HG03378 (cell line): ENCODE results near the gene CTDSPL.

Experiments
- ATAC-seq: cut with Tn5 transposase; IDR thresholded peaks from one replicate; pipeline ENCODE4 v1.9.1; 2021; ENCODE audit warnings: mild to moderate bottlenecking, moderate library complexity; ENCODE audit not compliant: unreplicated experiment

Gene CTDSPL

DNA sequence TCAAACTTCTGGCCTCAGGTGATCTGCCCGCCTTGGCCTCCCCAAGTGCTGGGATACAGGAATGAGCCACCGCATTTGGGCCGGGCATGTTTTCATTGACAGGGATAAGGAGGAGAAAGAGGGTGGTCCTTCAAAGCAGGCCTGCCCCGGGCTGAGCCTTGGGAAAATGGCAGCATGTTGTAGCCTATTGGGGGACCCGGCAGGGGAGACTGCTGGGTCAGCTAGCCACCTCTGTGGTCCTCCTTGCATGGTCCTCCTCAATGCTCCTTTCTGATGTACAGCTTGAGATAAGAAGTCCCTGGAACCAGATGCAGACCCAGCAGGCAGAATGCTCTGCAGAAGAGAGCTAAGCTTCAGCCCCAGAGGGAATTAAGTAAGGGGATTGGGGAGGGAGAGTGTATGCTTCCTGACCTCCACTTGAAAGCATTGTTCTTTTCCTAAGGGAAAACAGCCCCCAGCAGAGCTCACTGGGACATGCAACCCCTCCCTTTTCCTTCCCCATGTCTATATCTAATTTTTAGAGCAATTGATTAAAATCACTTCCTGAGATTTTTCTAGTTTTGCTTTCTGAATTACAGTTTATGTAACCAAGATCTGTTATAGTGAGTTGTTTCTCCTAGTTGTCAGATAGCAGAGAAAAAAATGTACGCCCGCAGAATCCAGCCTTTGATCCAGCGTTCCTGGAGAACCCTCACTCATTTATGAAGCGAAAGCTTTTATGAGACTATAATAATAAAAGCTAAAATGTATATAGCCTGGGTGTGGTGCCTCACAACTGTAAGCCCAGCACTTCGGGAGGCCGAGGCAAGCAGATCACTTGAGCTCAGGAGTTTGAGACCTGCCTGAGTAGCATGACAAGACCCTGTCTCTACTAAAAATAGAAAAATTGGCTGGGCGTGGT is 80.2 kb downstream of the CTDSPL start:
- ATAC-seq: no peak

DNA sequence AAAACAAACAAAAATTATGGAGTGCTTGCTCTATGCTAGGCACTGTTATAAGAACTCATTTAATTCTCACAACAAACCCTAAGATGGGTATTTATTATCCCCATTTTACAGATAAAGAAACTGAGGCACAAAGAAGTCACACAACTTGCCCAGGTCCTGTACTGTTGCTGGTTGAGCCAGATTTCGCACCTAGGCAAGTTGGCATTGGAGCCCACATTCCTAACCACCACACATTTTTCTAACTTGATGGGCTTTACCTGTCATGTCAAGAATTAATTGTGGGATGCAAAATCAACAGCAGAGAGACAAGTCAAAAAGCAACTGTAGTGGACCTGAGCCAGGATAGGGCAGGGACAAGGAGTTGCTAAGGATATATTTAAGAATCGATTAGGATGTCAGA is 81.0 kb downstream of the CTDSPL start:
- no peak for ATAC-seq

DNA sequence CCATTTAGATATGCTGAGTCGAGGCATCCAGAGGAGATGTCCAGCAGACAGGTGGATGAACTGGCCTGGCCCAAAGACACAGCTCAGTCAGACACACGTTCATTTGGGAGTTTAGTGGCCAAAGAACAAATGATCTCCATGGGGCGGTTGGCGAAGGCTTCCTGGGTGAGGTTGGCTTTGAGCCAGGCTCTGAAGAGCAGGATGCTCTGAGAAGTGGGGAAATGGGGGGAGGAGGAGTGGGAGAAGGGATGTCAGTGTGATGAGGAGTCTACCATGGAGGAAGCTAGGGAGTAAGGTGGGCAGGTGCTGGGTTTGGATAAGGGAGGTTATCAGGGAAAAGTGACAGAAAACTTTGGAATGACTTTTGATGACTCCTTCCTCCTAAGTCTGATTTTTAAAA is 81.4 kb downstream of the CTDSPL start:
- ATAC-seq: no peak

DNA sequence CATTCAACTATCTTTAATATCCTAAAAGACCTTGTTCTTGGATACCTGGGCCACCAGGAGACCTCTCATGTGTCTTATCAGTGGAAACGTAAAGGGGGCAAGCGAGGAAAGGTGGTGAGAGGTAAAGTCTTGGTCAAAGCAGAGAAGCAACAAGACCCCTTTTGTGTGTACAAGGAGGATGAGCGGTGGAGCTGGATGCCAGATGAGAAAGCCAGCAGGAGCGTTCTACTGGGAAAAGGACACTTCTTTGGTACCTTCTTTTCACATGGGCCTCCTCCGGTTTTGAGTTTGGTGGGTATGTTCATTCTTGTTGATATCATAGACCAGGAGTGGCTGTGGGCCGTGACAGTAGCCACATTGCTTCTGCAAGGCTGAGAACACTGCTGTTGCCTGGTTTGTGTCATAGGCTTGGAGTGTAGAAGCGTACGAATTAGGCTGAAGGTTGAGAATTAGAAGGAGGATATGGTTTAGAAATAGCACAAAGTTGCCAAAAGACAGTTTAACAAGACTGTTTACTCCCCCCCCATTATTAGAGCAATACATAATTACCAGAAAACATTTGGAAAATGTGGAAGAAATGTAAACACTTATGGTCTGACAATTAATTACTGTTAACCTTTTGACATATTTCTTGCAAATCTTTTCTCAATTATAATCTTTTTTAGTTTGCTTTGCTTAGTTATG is 82.1 kb downstream of the CTDSPL start:
- no peak for ATAC-seq

DNA sequence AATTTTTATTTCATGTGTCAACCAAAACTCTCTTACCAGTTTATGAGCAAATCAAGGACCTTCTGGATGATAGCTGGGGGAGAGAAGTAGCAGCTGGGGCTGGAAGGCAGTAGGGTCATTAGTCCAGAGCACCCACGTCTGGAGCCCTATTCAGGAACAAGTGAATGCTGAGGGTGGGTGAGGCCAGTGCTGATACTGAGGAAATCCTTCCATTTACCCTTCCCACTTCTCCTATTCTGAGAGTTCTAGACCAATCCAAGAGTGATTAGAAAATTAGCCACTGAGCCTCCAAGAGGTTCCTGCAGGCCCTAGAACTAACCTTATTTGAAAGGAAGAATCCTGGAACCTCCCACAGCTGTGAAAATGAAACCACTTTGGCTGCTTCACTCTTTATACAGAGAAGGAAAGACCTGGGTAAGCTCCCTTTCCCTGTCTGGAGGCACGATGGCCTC is 82.7 kb downstream of the CTDSPL start:
- ATAC-seq: no peak

DNA sequence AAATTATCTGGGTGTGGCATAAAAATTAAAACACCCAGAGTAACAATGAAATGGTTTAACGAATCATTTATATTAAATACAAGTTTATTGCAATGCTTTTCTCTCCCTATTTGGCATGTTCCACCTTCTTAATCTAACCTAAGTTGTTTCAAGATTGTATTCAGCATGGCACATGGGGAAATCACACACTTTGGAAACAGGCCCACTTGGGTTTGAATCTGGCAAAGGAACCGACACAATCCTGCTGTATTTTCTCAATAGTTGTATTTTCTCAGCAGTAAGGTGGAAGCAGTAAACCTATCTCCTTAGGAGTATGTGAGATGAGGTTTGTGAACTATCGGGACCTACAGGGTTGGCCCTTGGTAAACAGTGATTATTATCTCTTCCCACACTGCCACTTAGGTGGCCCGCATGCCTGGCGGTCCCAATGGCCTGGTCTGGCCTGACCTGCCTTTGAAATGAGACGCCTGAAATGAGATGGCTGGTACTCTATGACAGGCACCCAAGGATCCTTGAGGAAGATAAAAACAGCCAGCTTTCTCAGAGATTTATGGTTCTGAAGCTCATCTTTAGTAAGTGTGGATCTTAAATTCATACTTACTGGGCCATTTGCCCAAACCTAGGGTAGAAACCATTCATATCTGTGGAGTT is 83.6 kb downstream of the CTDSPL start:
- ATAC-seq: no peak

DNA sequence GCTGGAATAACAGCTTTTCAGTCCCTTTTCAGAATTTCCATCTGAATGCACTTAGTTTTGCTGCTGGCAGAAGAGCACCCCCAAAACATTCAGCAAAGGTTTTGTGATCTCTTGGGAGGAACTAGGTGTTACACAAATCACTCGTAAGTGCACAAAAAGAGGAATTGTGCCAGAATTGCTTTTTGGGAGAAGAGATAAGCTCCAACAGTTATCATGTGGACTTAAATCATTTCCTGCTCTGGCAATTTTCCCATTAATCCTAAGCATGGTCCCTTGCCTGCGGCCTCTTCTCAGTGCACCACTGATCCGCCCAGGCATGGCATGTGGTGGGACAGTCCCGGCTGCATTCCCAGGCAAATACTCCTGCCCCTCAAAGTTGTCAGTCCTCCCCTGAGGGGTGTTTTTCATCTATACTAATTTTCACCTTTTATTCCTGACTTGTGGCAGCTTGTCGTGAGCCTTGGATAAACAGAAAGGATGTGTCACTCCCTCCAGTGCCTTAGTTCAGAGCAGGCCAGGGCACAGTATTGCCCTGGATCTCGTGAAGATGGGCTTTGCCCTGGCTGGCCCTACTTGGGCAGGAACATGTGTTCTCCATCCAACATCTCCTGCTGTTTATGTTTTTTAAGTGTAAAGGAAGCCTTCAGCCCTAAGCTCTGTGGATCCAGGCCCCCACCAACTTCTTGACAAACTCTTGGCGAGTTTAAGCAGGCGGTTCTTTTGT is 84.3 kb downstream of the CTDSPL start:
- ATAC-seq: no peak

DNA sequence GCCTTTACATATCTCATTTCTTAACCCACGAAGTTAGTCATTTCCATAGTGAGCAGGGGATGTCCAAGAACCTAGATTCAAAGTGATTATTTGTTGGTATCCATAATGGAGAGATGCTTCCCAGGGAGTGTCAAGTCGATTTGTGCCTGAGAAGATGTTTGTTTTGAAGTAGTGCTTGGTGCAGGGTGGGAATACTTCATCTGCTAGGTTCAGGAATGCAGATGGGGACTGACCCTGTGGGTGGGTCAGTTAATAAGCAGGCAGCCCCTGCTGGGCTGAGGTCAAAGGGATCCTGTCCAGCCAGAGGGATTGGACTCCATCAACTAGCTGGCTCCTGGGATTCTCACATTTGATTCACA is 84.8 kb downstream of the CTDSPL start:
- ATAC-seq: no peak

DNA sequence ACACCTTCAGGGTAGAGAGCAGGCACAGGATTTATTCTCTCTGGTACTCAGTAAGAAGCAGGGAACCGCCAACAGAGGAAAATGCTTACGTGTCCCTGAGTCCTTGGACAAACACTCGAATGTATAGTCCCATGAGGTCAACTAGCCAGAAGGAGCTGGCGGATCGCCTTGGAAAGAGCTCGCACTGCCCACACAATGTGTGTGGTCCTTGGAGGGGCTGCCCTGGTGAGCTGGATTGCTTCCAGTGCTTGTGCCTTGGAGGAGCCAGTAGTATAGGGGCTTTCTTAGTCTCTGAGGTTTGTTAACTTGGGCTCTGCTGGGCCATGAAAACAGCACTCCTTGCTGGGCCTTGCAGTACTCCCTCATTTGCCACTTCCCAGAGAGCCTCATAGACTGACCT is 88.2 kb downstream of the CTDSPL start:
- ATAC-seq: no peak

DNA sequence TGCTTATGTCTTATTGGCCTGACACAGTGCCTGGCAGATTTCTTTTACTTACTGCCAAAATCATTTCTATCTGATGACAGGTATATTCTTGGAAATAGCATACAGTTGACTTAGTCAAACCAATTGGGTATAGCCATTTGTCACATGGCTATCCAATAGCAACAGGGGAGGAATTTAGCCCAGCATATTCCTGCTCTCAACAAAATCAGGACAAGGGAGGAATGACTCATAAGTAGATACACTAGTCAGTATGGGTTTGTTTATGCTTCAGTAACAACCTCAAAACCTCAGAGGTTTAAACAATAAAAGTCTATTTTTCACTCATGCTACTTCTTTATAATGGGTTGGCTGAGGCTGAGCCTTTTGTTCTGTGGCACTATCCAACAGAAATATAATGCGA is 90.9 kb downstream of the CTDSPL start:
- no peak for ATAC-seq

DNA sequence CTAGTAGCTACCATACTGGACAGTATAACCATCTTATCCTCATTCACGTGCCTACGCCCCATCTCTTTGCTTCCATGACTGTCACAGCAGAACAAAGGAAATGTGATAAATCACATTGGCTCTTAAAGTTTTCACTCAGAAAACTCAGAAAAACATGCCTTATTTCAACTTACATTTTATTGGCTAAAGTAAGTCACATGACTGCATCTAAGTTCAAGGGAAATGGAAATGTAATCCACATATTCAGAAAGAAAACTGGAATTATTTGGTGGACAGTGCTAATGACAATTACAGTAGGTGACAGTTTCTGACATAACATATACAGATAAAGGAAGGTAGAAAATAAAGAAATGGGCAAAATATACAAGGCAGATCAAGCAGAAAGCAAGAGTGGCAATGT is 91.5 kb downstream of the CTDSPL start:
- no peak for ATAC-seq

DNA sequence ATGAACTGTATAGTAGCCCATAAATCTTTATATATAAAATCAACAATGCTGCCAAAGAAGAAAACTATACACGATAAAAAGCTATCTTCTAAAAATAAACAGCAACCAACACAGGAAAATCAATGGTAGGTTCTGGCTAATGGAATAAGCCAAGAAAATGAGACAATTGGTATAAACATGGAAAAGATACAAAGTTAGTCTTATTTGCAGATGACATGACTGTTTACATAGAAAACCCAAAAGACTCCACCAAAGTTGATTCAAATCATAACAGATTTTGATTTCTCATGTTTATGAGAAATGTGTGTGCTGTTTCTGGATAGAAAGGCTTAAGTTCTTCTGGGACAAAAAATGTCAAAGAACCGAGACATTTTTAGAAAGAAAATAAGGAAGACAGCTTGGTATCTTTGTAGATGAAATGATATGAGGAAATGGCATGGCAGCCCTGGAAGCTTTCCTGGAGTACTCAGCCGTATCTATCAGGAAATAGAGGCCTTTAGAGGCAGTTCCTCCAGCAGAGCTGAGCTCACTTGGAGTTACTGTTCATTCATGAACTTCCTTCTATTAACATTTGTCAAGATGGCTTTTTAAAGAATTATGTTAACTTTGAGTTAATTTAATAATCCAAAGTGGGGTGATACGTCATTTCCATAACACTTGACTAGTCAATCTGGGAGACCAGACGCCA is 92.2 kb downstream of the CTDSPL start:
- ATAC-seq: no peak

DNA sequence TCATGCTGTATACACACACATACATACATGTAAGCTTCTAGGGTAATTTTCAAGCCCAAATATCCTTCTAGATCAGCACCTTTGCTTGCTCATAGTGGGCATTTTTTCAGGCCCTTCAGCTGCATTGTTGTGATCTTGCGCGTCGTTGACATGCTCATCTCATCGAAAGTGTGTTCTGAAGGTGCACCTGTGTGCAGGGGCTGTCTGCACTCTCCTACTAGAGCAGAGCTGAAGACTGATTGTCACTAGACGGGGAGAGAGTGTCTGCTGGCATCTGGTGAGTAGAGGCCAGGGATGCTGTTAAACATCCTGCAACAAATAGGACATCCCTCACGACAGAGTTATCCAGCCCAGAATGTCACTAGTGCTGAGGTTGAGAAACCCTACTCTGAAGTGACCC is 93.2 kb downstream of the CTDSPL start:
- no peak for ATAC-seq

DNA sequence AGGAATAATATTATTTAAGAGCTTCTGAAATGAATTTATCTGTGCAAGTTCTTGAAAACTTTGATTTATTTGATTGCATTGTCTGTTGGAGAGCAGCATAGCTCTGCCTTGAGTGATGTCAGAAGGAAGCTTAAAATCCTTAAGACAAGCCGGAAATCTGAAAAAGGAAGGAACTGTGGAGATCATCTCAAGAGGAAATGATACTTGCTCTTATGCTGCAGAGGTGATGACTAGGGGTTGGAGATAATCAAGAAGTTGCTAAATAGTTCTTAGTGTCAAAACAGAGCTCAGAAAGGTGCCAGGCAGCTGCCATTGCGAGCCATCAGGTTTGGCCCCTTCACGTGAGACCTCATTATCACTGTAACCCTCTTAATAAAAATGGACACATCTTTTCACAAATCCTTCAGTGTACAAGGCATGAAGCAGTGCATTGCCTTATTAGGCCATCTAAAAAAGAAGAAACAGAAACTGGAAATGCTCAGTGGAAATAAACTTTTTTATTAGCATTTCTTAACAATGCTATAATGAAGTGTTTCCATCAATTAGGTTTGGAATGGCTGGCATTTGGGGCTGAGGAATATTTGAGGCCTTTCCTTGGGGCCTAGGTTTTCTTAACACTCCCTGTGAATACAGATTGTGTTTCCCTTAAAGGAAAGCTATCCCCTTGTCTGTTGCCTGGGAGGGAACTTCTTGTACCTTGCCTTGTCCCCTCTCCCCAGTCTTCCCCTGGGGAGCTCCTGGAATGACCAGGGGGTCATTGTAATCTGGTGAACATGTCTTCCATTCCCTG is 94.4 kb downstream of the CTDSPL start:
- ATAC-seq: no peak

DNA sequence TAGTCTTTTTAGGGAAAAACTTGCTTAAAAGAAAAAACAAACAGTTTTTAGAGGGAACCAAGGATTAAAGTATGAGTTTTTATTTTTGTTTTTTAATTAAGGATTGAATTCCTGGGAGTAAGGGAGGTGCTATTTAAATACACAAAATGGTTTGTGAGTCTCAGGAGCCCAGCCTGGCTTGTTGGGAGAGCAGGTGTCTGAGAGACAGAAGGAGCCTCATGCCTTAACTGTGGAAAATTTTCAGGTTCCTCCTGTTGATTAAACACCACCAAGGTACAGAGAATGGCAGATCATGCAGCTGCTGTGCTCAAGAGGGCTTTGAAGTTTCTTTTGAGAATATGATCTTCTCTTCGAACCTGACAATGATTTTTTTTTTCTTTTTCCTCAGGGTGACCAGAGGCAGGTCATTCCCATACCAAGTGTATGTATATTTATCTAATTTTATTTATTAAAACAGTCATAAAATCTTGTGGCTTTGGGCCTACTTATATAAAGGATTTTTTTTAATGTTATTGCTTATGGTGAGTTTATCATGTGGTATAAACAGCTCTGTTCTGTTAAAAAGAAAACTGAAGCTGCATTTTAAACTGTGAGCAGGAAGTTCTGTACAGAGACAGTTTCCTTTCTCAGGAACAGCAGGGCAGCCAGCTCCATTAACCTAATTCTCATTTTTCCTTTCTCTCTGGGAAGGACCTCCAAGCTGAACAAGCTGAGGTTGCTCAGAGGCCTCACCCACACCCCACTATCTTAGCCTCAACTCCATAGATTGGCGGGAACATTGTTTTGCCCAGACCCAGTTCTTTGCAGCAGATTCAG is 95.3 kb downstream of the CTDSPL start:
- no peak for ATAC-seq

DNA sequence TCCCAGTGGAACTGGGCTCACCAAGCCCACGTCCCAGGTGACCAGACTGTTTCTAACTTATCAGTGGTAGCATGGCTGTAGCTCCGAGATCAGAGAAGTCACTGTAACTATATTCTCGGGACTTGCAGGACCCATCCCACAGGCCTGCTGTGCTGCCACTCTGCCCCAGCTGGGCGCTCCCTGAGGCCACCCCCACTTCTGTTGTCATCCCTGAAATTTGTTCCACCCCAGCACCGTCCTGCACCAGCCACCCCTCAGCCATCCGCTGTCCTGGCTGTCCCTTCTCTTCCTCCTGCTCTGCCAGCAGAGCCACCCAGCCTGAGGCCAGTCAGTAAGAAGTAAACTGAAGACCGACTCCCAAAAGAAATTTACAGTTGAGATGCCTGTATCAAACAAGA is 95.9 kb downstream of the CTDSPL start:
- no peak for ATAC-seq

DNA sequence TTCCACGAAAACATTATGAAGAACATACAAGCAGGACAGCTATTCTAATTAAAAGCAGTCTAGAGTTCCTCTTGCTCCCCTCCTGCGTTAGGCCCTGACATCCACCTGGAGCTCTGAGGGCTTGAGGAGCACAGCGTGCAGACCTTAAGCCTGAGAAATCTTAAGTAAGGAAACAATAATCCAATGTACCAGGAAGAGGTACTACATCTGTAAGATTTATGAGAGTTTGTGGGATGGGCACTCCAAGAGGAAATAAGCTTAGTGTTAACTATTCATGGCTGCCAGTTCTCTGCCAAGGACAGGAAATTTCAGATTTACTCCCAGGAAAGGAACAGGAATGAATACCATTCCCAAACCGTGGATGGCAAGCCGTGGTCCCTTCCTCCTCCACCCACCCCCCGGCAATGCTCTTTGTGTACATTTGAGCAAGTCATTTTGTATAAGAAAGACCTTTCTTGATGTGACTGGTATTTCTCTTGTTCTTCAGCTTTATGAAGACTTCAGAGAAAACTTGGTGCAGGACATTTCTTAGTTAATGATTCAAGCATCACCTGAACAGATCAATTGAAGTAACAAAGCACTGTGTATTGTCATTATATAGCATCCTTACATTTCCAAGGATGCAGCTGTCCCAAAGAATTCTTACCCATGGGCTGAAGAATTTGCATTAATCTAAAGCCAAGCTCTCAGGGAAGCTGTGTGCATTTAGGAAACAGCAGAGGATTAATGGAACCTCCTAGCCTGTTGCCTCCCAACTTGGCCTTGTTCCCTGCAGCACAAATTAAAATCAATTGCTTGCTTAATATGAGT is 100.1 kb downstream of the CTDSPL start:
- no peak for ATAC-seq

DNA sequence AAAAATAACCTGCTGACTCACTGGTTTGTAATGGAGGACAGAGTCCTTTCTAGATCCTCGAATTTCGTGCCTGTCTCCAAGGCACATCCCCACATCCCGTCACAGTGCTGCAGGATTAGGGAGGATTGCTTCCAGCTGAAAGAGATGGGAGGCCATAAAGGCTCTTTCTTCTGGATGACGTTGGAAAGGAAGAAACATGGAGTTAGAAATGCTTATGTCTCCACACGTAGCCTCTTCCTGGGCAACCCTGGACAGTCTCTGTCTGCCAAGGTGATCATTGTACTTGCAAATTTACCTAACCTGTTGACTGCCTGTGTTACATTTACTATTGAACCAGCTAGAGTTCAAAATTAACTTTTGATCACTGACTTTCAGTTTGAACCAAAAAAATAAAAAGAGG is 101.3 kb downstream of the CTDSPL start:
- no peak for ATAC-seq
